ENCODE results near the gene SAP25.
"Not testable (repeated sequence)": the region's sequence is repeated elsewhere in the genome, so short reads cannot be mapped to it uniquely, and the experiment has no call there.

DNA sequence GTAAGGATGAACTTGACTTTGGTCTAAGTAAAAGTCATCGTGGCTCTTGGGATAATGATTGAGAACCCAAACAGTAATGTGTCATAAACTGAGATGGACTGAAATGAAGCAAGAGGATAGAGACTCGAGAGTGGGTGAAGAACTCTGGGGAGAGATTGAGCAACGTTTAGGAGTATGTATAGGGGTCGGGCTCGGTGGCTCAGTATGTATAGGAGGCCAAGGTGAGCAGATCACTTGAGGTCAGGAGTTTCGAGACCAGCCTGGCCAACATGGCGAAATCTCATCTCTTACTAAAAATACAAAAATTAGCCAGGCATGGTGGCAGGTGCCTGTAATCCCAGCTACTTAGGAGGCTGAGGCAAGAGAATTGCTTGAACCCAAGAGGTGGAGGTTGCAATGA, 32.4 kb downstream of the SAP25 start:
- TF ChIP-seq, protein P1, sequence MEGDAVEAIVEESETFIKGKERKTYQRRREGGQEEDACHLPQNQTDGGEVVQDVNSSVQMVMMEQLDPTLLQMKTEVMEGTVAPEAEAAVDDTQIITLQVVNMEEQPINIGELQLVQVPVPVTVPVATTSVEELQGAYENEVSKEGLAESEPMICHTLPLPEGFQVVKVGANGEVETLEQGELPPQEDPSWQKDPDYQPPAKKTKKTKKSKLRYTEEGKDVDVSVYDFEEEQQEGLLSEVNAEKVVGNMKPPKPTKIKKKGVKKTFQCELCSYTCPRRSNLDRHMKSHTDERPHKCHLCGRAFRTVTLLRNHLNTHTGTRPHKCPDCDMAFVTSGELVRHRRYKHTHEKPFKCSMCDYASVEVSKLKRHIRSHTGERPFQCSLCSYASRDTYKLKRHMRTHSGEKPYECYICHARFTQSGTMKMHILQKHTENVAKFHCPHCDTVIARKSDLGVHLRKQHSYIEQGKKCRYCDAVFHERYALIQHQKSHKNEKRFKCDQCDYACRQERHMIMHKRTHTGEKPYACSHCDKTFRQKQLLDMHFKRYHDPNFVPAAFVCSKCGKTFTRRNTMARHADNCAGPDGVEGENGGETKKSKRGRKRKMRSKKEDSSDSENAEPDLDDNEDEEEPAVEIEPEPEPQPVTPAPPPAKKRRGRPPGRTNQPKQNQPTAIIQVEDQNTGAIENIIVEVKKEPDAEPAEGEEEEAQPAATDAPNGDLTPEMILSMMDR (IDR thresholded peaks at IDR 0.05; ENCODE audit: low read depth, low read length, missing input control): not testable (repeated sequence)
- TF ChIP-seq TAF1 (conservative IDR thresholded peaks at IDR 0.05); JUND (IDR thresholded peaks at IDR 0.05); SP1 (IDR thresholded peaks at IDR 0.05); GABPA (IDR thresholded peaks at IDR 0.05 in 1 of 2, conservative IDR thresholded peaks at IDR 0.05 in 1 of 2); EGR1 (IDR thresholded peaks at IDR 0.05; ENCODE audit: low read depth in 2 of 2); YY1 (IDR thresholded peaks at IDR 0.05): not testable (repeated sequence)
- TF ChIP-seq, protein P2, sequence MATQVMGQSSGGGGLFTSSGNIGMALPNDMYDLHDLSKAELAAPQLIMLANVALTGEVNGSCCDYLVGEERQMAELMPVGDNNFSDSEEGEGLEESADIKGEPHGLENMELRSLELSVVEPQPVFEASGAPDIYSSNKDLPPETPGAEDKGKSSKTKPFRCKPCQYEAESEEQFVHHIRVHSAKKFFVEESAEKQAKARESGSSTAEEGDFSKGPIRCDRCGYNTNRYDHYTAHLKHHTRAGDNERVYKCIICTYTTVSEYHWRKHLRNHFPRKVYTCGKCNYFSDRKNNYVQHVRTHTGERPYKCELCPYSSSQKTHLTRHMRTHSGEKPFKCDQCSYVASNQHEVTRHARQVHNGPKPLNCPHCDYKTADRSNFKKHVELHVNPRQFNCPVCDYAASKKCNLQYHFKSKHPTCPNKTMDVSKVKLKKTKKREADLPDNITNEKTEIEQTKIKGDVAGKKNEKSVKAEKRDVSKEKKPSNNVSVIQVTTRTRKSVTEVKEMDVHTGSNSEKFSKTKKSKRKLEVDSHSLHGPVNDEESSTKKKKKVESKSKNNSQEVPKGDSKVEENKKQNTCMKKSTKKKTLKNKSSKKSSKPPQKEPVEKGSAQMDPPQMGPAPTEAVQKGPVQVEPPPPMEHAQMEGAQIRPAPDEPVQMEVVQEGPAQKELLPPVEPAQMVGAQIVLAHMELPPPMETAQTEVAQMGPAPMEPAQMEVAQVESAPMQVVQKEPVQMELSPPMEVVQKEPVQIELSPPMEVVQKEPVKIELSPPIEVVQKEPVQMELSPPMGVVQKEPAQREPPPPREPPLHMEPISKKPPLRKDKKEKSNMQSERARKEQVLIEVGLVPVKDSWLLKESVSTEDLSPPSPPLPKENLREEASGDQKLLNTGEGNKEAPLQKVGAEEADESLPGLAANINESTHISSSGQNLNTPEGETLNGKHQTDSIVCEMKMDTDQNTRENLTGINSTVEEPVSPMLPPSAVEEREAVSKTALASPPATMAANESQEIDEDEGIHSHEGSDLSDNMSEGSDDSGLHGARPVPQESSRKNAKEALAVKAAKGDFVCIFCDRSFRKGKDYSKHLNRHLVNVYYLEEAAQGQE (IDR thresholded peaks at IDR 0.05): not testable (repeated sequence)
- TF ChIP-seq, protein P3, sequence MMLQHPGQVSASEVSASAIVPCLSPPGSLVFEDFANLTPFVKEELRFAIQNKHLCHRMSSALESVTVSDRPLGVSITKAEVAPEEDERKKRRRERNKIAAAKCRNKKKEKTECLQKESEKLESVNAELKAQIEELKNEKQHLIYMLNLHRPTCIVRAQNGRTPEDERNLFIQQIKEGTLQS (IDR thresholded peaks at IDR 0.05): not testable (repeated sequence)
- TF ChIP-seq, protein P4, sequence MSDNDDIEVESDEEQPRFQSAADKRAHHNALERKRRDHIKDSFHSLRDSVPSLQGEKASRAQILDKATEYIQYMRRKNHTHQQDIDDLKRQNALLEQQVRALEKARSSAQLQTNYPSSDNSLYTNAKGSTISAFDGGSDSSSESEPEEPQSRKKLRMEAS (IDR thresholded peaks at IDR 0.05): not testable (repeated sequence)
